Measurements from ENCODE around the gene TNNI3. TPM values are rescaled to one million over a fixed set of nuclear protein-coding genes. Genes with fewer than 3 reads are reported as not detected.

Gene TNNI3
- total and polyA plus RNA-seq, 9 of the 15 experiments (the other 6 are each of a cell fraction or from before 2014, with no cell fraction given) = 4.7 to 158 (median 42.0) TPM

DNA sequence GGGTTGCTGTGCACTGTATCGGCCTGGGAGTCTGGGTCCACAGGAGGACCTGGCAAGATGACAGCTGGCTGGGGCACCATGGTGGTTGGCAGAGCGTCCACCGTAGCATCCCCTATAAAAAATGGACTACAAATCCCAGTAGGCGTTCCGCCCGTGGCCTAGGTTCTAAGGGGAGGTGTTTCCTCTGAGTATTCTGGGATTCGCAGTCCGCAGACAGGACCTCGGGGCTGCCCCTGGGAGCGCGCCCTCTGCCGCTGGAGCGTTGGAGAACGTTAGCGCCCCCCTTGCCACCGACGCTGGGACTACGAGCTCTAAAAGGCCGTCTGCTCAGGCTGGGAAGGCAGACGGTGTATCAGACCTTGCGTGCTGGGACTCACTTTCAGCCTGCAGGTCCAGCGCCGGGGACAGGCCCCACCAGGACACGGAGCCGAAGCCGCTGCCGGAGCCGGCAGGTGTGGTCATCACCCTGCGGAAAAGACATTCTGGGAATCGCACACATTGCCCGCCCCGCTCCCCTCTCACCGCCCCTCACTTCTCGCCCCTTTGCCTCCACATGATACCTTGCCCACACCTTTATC, 8.5 kb upstream of the TNNI3 start (continued):
- TF ChIP-seq, protein P1, sequence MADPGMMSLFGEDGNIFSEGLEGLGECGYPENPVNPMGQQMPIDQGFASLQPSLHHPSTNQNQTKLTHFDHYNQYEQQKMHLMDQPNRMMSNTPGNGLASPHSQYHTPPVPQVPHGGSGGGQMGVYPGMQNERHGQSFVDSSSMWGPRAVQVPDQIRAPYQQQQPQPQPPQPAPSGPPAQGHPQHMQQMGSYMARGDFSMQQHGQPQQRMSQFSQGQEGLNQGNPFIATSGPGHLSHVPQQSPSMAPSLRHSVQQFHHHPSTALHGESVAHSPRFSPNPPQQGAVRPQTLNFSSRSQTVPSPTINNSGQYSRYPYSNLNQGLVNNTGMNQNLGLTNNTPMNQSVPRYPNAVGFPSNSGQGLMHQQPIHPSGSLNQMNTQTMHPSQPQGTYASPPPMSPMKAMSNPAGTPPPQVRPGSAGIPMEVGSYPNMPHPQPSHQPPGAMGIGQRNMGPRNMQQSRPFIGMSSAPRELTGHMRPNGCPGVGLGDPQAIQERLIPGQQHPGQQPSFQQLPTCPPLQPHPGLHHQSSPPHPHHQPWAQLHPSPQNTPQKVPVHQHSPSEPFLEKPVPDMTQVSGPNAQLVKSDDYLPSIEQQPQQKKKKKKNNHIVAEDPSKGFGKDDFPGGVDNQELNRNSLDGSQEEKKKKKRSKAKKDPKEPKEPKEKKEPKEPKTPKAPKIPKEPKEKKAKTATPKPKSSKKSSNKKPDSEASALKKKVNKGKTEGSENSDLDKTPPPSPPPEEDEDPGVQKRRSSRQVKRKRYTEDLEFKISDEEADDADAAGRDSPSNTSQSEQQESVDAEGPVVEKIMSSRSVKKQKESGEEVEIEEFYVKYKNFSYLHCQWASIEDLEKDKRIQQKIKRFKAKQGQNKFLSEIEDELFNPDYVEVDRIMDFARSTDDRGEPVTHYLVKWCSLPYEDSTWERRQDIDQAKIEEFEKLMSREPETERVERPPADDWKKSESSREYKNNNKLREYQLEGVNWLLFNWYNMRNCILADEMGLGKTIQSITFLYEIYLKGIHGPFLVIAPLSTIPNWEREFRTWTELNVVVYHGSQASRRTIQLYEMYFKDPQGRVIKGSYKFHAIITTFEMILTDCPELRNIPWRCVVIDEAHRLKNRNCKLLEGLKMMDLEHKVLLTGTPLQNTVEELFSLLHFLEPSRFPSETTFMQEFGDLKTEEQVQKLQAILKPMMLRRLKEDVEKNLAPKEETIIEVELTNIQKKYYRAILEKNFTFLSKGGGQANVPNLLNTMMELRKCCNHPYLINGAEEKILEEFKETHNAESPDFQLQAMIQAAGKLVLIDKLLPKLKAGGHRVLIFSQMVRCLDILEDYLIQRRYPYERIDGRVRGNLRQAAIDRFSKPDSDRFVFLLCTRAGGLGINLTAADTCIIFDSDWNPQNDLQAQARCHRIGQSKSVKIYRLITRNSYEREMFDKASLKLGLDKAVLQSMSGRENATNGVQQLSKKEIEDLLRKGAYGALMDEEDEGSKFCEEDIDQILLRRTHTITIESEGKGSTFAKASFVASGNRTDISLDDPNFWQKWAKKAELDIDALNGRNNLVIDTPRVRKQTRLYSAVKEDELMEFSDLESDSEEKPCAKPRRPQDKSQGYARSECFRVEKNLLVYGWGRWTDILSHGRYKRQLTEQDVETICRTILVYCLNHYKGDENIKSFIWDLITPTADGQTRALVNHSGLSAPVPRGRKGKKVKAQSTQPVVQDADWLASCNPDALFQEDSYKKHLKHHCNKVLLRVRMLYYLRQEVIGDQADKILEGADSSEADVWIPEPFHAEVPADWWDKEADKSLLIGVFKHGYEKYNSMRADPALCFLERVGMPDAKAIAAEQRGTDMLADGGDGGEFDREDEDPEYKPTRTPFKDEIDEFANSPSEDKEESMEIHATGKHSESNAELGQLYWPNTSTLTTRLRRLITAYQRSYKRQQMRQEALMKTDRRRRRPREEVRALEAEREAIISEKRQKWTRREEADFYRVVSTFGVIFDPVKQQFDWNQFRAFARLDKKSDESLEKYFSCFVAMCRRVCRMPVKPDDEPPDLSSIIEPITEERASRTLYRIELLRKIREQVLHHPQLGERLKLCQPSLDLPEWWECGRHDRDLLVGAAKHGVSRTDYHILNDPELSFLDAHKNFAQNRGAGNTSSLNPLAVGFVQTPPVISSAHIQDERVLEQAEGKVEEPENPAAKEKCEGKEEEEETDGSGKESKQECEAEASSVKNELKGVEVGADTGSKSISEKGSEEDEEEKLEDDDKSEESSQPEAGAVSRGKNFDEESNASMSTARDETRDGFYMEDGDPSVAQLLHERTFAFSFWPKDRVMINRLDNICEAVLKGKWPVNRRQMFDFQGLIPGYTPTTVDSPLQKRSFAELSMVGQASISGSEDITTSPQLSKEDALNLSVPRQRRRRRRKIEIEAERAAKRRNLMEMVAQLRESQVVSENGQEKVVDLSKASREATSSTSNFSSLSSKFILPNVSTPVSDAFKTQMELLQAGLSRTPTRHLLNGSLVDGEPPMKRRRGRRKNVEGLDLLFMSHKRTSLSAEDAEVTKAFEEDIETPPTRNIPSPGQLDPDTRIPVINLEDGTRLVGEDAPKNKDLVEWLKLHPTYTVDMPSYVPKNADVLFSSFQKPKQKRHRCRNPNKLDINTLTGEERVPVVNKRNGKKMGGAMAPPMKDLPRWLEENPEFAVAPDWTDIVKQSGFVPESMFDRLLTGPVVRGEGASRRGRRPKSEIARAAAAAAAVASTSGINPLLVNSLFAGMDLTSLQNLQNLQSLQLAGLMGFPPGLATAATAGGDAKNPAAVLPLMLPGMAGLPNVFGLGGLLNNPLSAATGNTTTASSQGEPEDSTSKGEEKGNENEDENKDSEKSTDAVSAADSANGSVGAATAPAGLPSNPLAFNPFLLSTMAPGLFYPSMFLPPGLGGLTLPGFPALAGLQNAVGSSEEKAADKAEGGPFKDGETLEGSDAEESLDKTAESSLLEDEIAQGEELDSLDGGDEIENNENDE (IDR thresholded peaks at IDR 0.05; ENCODE audit: low read depth, low read length) = no peak
- TF ChIP-seq STAT5B (CRISPR knock-in tag; IDR thresholded peaks at IDR 0.05) = no peak
- TF ChIP-seq KAT7 (CRISPR knock-in tag; IDR thresholded peaks at IDR 0.05; ENCODE audit: borderline replicate concordance) = no peak
- no peak for TF ChIP-seq ZNF174 (CRISPR knock-in tag; IDR thresholded peaks at IDR 0.05)
- TF ChIP-seq HOXB6 (CRISPR knock-in tag; IDR thresholded peaks at IDR 0.05; ENCODE audit: borderline replicate concordance) = no peak
- TF ChIP-seq, protein P2, sequence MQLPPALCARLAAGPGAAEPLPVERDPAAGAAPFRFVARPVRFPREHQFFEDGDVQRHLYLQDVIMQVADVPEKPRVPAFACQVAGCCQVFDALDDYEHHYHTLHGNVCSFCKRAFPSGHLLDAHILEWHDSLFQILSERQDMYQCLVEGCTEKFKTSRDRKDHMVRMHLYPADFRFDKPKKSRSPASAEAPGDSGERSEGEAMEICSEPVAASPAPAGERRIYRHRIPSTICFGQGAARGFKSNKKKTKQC (CRISPR knock-in tag; IDR thresholded peaks at IDR 0.05) = peak; percentile 66; the same call in 1 of the 2 replicates
- TF ChIP-seq ZBTB5 (IDR thresholded peaks at IDR 0.05) = no peak
- no peak for TF ChIP-seq POLR2AphosphoS5 (IDR thresholded peaks at IDR 0.05; ENCODE audit: control insufficient read depth, insufficient read depth, low read depth, low read length)
- TF ChIP-seq, protein P3, sequence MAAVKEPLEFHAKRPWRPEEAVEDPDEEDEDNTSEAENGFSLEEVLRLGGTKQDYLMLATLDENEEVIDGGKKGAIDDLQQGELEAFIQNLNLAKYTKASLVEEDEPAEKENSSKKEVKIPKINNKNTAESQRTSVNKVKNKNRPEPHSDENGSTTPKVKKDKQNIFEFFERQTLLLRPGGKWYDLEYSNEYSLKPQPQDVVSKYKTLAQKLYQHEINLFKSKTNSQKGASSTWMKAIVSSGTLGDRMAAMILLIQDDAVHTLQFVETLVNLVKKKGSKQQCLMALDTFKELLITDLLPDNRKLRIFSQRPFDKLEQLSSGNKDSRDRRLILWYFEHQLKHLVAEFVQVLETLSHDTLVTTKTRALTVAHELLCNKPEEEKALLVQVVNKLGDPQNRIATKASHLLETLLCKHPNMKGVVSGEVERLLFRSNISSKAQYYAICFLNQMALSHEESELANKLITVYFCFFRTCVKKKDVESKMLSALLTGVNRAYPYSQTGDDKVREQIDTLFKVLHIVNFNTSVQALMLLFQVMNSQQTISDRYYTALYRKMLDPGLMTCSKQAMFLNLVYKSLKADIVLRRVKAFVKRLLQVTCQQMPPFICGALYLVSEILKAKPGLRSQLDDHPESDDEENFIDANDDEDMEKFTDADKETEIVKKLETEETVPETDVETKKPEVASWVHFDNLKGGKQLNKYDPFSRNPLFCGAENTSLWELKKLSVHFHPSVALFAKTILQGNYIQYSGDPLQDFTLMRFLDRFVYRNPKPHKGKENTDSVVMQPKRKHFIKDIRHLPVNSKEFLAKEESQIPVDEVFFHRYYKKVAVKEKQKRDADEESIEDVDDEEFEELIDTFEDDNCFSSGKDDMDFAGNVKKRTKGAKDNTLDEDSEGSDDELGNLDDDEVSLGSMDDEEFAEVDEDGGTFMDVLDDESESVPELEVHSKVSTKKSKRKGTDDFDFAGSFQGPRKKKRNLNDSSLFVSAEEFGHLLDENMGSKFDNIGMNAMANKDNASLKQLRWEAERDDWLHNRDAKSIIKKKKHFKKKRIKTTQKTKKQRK (IDR thresholded peaks at IDR 0.05; ENCODE audit: borderline replicate concordance, low read depth, low read length) = no peak
